HG02970 (cell line): Measurements from ENCODE around the gene CBX2.

Experiments
- ATAC-seq: cut with Tn5 transposase; IDR thresholded peaks from one replicate; pipeline ENCODE4 v1.9.1; 2021; ENCODE audit warnings: mild to moderate bottlenecking, moderate library complexity, moderate number of reproducible peaks; ENCODE audit not compliant: unreplicated experiment, low FRiP score

The CBX2 gene

DNA sequence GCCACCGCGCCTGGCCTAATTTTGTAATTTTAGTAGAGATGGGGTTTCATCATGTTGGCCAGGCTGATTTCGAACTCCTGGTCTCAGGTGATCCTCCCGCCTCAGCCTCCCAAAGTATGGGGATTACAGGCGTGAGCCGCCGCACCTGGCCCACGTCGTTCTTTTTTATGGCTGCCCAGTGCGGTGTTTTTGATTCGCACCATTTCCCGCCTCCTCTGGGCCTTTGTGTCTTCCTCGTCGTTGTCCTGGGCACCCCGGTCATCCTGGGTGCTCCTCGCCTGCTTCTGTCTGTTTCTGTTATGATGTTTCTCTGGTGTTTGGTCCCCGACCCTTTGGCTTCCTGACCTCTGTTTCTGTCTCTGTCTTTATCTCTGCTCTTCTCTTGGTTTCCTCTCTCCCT, 46.3 kb downstream of the CBX2 start:
- no peak for ATAC-seq

DNA sequence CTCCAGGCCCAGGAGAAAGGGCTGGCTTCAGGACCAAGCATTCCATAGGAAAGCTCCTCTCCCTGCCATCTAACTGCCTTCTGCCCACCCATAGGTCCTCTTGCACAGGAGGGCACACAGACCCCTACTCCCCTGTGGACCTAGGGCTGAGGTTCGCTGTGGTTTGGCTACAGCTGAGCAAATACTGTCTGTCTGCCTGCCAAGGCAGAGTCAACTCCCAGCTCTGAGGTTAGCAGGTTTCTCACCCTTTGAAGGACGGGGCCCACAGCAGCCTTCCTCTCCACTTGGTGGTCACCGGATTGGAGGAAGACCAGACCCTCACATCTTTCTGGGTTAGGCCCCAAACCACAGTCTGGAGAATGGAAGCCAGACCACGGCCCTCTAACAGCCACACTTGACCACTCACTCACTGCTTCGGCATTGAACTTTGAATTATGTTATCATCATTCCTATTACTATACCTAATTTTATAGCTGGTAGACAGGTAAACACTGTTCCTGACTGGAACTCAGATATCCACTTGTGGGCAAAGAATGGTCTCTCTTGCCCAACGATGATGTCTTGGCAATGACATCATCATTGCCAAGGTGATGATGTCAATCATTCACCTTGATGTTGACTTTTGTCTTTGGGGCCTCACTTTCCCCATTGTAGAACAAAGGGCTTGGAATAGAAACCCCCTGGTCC, 47.1 kb downstream of the CBX2 start:
- ATAC-seq, result no peak

DNA sequence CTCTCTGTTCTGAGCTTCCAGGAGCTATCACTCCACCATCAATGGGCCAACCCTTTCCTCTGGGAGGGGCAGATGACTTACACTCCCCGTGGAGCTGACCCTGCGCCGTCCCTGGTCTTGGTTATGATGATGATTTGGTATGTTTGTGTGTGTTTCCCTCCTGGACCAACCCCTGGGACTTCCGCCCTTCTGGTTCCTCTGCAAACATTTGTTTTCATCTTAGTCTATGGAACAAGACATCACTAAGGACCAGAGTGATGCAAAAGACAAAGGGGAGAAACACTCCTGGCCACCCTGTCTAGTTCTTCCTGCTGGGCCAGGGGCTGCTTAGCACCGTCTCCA, 47.6 kb downstream of the CBX2 start:
- no peak for ATAC-seq

DNA sequence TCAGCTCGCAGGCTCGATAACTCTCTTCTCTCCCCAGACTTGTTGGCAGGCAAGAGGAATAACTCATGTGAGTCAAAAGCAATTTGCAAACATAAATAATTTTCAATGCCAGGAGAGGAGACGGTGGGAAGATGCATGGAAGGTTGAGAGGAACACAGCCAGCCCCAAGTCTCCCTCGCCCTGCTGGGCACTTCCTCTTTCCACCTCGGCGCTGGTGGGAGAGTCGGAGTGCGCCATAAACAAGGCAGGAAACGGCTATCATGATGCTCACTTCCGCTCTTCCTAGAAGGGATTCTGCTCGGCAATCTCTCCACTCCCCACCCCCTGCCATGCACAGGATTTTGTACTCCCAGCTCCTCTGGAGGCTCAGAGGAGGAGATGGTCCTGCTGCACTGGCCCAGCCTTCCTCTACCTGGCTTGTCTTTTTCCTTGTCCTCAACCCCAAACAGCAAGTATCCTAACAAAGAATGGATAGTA, 48.3 kb downstream of the CBX2 start:
- no peak for ATAC-seq

DNA sequence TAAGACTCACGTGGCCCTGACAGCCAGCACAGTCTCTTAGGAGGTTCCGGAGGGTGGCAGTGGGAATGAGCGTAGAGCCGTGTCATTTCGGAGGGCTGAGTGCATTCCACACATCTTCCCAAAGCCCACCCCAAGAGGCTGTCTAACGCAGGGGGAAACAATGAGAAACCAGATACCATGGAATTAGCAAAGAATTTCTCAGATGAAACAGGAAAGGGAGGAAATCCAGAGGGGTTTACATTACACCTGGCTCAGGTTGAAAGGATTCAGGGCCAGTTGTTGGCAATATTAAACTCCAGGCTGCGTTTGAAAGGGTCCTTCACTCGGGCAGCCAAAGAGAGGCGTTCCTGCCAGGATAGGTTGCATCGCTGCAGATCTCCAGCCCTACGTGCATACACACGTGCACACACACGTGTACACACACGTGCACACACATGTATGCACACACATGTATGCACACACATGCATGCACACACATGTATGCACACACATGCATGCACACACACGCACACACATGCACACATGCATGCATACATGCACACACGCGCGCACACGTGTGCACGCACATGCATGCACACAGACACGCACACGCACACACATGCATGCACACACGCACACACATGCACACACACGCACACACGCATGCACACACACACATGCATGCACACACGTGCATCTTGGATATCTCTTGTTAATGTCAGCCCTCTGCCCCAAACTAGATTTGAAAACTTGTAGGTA, 49.1 kb downstream of the CBX2 start:
- ATAC-seq, result no peak

DNA sequence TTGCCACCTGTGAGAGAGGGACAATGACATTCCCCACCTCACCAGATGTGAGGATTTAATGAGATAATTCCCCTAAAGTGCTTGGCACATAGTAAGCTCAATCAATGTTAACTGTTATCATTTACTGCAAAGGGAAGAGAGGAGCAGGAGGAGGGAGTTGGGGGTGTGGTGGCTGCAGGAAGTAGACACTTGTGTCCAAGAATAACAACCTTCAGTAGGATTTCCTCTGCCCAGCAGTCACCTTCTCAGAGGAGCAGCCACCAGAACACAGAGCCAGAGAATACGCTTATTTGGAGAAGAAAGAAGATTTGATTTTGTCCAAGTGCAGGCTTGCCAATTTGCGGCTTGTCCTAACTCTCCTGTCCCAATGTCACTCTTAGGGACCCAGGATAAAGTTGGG, 51.1 kb downstream of the CBX2 start:
- ATAC-seq, result no peak

DNA sequence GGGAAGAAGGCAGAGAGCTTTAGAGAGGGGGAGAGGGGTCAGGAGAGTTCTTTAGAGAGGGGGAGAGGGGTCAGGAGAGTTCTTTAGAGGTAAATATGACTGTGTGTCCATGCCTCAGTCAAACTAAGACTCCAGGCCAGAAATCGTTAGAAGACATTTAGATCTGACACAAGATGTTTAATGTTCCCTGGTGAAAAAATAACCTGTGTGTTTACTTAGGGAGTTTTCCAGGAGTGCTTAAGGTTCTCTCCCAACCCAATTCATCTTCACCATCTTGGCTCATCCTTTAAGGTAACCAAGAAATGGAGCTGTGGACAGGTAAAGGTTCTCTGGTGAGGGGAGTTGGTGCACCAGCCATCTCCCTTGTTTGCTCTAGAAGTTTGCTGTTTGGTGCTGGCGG, 51.5 kb downstream of the CBX2 start:
- ATAC-seq, result no peak

DNA sequence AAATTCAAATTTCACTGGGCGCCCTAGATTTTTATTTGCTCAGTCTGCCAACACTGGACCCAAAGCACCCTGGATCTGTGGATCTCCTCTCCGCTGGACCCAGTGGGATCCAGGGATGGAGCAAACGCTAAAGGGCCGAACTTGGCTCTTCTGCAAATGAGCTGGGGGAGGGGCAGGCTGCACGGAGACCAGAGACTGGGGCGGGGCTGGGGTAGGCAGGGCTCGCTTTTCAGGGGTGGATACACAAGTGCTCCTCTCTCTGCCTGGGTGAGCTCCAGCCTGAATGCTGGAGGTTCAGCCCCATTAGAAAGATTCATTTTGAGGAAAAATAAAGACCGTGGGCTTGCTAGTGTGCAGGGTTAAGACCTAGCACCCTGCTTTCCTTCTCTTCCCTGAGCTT, 52.4 kb downstream of the CBX2 start:
- ATAC-seq, result no peak

DNA sequence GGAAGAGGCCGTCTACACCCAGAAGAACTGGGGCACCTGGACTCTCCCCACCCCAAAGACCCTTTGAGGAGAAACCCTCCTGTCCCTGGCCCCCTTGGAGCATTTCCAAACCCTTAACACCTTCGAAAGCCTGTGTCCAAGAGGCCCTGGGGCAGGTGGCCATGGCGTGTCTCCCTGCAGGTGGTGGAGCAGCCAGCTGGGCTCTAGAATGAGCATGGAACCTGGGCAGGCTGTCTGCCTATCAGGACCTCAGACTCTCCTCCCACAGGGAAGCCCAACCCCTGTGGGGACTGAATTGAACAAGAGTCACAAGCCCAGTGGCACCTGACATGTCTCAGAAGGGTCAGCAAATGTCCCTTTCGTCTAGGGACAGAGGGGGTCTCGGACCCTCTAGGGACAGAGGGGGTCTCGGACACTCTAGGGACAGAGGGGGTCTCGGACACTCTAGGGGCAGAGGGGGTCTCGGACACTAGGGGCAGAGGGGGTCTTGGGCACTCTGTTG, 52.9 kb downstream of the CBX2 start:
- no peak for ATAC-seq

DNA sequence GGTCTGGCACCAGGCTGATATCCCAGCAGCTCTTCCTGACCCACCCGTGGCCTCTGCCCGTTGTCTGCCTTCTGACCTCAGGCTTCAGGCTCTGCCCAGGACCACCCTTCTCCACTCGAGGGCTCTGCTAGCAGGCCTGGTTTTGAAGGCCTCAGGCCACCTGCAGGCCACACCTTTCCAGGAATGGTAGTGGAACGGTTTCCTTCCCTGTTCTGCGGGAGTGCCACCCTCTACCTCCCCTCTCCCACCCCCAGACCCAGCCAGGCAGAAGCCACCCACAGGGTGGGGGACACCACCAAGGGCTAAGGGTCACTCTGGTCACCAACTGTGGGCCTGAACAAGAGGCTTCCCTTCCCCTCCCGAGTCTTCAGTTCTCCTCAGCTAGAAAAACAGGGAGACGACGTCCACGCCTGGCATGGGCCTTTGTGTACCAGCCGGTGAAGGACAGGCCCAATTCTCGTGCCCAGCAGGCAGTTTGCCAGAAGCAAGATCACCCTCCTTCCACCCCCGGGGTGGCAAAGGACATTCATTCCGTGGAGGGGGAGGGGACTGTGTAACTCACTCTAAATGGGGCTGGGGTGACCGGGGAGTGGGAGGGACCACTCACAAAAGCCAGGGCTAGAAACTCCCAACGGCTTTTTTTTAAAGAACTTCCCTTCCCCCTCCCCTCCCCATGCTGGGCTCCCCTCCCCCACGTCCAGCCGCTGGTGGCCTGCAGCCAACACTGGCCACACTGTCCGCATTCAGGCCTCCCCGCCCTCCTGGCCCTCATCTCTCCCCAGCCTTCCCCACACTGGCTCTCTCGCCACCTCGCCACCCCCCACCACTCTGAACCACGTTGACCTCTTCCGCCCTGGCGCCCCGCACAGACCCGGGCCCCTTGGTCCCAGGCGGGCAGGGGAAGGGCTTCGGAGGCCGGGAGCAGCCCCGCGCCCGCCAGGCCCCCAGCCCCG, 53.6 kb downstream of the CBX2 start:
- ATAC-seq, result no peak

DNA sequence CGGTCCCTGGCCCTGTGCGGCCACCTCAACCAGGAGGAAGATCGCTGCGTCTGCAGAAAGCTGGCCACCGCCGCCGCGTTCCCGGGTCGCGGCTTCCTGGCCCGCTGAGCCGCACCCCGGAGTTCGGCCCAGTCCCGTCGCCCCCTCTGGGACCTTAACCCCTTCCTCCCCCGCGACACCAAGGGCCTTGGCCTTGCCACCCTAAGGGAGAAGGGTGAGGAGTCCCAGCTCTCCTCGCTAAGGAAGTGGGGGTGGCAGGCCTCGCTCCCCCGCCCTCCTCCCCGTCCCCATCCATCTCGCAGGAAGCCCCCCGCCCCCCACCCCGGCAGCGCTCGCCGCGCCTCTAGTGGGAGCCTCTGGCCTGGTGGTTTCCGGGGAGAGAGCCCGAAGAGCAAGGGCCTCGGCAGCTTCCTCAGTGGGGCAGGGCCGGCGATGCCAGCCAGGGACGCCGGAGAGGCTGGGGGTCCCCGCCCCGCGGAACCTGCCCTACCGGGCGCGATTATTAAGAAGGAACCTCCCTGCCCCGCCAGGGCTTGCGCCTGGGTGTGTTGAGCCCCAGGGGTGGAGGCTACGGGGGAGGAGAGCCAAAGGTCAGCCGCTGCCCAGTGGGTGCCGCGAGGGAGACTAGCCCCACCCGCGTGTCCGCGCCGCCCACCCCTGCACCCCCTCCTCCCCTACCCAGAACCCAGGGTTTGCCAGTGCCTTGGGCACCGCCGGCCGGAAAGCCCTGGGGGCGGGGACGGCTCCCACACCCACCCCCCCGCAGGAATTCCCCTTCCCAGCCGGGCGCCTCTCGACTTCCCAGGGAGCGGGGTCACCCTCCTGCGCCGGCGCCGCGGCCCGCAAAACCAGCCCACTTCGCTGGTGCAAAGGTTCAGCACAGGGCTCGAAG, 54.5 kb downstream of the CBX2 start:
- ATAC-seq, result no peak

DNA sequence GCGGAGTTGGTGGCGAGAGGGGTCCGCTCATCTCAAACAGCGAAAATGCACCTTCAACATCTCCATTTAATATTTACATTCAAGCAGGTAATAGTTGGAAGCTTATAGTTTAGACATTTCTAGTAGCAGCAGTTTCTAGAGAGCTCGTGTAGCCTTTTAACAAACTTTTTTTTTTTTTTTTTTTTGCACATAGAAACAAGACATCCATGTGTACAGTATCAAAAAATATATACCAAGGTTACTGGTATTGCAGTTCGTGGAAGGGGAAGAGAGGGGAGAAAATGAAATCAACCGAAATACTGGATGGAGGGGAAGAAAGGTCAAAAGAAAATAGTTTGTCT, 55.1 kb downstream of the CBX2 start:
- no peak for ATAC-seq

DNA sequence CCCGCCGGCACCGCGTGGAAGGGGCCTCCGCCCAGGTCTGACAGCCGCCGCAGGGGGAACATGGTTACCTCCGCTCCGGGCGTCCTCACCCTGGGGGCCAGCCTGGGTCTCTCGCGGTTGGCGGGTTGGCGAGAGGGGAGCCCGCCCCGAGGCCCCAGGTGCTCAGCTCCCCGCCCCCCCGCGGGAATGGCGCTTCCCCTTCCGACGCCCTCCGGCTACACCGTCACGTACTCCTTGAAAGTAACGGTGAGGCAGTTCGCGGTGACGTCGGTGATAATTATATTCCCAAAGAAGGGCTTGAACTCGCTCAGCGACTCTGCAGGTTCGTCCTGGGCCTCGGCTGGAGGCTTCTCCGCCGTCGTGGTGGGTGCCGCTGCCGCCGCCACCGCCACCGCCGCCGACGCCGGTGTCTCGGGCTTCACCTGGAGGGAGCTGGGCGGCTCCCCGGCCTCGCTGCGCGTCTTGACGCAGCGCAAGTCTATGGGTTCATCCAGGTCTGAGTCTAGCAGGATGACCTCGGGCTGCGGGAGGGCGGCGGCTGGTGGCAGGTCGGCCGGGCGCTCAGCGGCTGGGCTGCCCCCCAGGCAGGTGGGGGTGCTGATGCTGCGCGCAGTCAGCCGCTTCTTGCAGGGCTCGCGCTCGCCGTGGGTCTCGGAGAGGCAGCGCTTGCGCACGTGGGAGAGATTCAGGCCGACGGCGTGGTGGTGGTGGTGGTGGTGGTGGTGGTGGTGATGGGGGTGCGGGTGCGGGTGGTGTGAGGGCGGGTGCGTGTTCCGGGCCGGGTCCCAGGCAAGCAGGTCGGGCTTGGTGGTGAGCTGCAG, 56.0 kb downstream of the CBX2 start:
- ATAC-seq, result no peak

DNA sequence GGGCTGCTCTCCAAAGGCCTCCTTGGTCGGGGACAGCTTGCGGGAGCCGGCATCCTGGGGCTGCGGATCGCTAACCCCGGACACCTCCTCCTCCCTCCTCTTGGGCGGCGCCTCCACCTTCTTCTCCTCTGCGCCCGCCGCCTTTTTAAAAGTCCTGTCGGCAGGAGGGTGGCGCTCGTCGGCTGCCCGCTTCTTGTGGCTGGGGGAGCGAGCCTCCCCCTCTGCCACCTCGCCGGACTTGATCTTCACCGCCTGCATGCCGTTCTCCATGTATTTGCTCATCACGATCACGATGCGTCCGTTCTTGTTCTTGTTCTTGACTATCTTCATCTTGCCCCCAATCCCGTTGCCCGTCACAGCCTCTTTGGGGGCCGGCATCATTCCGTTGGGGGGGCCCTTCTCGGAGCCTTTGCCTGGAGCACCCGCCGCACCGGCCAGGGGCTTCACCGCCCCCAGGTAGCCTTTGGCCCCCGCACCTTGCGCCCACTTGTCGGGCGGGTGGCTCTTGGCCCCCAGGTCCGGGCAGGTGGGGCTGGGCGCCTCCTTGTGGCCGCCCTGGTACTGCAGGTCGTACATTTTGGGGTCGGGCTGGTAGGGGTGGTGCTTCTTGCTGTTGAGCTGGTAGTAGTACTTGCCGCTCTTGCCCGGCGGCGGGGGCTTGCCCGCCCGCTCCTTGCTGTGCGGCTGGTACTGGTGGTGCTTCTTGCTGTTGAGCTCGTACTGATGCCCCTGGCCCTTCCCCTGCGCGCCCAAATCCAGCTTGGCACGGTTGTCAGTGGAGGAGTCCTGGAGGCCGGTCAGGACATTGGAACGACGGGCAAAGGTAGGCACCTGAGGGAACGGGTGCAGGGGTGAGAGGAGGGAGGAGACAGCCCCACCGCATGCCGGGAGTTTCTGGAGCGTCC, 56.9 kb downstream of the CBX2 start:
- ATAC-seq, result no peak

DNA sequence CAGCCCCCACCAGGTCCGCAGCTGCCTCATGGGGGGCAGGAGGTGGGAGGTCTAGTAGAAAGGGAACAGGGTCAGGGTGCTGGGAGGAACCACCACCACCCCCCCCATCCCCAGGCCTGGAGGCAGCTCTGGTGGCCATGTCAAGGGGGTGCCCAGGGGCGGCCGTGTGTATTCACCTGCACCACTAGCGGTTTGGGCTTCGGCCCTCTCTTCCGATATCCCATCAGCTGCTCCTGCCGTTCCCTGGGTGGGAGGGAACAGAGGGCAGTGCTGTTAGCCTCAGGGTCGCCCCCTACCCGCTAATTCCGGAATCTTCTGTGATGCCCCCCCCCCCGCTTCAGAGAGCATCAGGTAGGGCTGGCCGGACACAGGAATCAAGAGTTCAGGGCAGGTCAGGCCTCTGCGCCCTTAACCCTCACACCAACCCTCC, 57.5 kb downstream of the CBX2 start:
- no peak for ATAC-seq

DNA sequence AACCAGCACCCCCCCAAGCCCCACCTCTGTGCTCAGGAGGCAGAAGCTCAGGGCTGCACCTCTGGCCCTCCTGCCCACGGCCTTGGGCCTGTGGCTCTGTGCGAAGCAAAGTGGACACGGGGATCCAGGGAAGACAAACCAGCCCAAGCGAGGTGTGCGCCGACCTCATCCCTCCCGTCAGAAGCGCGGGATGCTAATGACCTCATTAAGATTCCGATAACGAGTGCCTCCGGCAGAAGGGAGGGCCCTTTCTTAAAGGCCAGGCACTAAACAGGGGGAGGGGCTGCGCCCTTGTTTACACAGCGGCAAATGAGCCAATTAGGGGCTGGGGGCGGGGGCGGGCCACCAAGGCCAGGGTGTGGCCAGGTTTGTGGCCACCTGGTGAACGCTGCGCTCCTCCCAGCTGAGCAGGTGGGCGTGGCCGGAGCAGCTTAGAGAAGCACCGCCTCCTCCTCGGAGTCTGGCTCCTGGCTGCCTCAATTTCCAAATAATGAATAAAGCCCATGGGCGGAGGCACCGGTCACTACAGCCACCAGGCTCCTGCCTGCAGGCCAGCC, 58.1 kb downstream of the CBX2 start:
- no peak for ATAC-seq

DNA sequence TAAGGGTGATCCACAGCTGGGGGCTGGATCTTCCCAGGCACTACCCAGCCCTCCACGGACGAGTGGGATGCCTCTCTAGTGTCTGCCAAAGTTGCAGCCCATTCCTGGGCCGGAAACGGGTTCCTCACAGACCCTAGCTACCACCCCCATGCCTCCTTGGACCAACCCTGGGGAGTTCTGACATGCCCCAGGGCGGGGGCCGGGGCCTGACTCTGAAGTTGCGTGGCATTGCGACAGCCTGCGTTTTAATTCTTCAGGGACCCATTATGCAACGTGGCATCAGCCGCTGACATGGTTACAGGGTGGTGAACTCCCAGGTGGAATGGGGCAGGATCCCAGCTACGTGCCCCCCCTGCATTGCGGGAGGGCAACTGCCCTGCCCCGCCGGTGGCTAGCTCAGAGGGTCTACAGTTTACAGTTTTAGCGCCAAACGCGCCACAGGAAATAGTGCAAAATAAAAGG, 58.6 kb downstream of the CBX2 start:
- no peak for ATAC-seq
